SK-N-MC (cell line): ENCODE results near the gene NEGR1.
"Not testable (repeated sequence)": the region's sequence is repeated elsewhere in the genome, so short reads cannot be mapped to it uniquely, and the experiment has no call there.

Source experiments
- DNase-seq: peaks from one replicate; pipeline ENCODE4 v3.0.0-alpha.2; 2011; ENCODE audit warnings: low read depth, low spot score
- H3K27ac ChIP-seq: fragments of 200-600 bp; sonication (generic); 2 replicates; pipeline ENCODE4 v1.5.1; 2016; ENCODE audit warnings: mixed run types
- H3K36me3 ChIP-seq: fragments of 200-600 bp; sonication (generic); 2 replicates; pipeline ENCODE4 v1.6.1; 2017; ENCODE audit warnings: antibody characterized with exemption, low read length, mixed read lengths; ENCODE audit not compliant: insufficient read depth
- H3K4me3 ChIP-seq: fragments of 200-600 bp; sonication (generic); 2 replicates; pipeline ENCODE4 v1.5.1; 2016
- H3K9ac ChIP-seq: fragments of 200-600 bp; sonication (generic); 2 replicates; pipeline ENCODE4 v1.8.0; 2017; ENCODE audit warnings: mixed run types, mixed read lengths; ENCODE audit not compliant: insufficient read length
- H3K9me3 ChIP-seq: fragments of 200-600 bp; sonication (generic); 2 replicates; pipeline ENCODE4 v1.6.1; 2017; ENCODE audit warnings: low read depth, mild to moderate bottlenecking, antibody characterized with exemption, low read length, moderate library complexity, mixed read lengths
- EZH2 ChIP-seq: fragments of 200-600 bp; sonication (generic); IDR thresholded peaks from one replicate; pipeline ENCODE4 v1.6.1; 2017; ENCODE audit warnings: antibody characterized with exemption
- FOXP2 ChIP-seq: optimal IDR thresholded peaks from 2 replicates; pipeline ENCODE3; 2011; ENCODE audit warnings: mild to moderate bottlenecking, moderate library complexity; ENCODE audit not compliant: insufficient read depth; ENCODE audit errors: extremely low read length, control extremely low read depth
- POLR2AphosphoS5 ChIP-seq: IDR thresholded peaks from 2 replicates; pipeline ENCODE4 v1.6.1; 2012; ENCODE audit warnings: mild to moderate bottlenecking, low read depth, low read length, borderline replicate concordance

NEGR1 gene

GRCh38 chr1:71916894-71917293 is 365.4 kb downstream of the NEGR1 start:
- DNase-seq = no peak
- Histone ChIP-seq H3K9me3 (no peaks in the 10 kb centered on the region), H3K27ac (no peak overlapping the region), H3K9ac (no peak overlapping the region), H3K4me3 (no peak overlapping the region), H3K36me3 (no peaks in the 10 kb centered on the region)
- no peak for TF ChIP-seq EZH2
- no peak for TF ChIP-seq POLR2AphosphoS5
- TF ChIP-seq FOXP2 = no peak

GRCh38 chr1:71914626-71915025 is 367.7 kb downstream of the NEGR1 start:
- TF ChIP-seq FOXP2 (no peak), POLR2AphosphoS5 (no peak), EZH2 (no peak)
- Histone ChIP-seq H3K9me3 (no peaks in the 10 kb centered on the region), H3K27ac (no peak overlapping the region), H3K36me3 (no peaks in the 10 kb centered on the region), H3K4me3 (no peak overlapping the region), H3K9ac (no peak overlapping the region)
- DNase-seq = no peak

GRCh38 chr1:71908871-71909390 is 373.4 kb downstream of the NEGR1 start:
- DNase-seq = peak; percentile 79
- no peak for TF ChIP-seq EZH2
- H3K9me3 ChIP-seq = no peaks in the 10 kb centered on the region
- H3K4me3 ChIP-seq = peak overlapping the region; percentile 44
- no peaks in the 10 kb centered on the region for H3K36me3 ChIP-seq
- no peak overlapping the region for H3K9ac ChIP-seq
- H3K27ac ChIP-seq = peak overlapping the region; percentile 70; the same call in 1 of the 2 replicates

GRCh38 chr1:71908303-71908702 is 374.0 kb downstream of the NEGR1 start:
- no peak overlapping the region for H3K9ac ChIP-seq
- DNase-seq = no peak
- no peak for TF ChIP-seq POLR2AphosphoS5
- TF ChIP-seq EZH2 = no peak
- no peak for TF ChIP-seq FOXP2
- no peaks in the 10 kb centered on the region for H3K36me3 ChIP-seq
- H3K27ac ChIP-seq = no peak overlapping the region
- H3K4me3 ChIP-seq = no peak overlapping the region
- H3K9me3 ChIP-seq = no peaks in the 10 kb centered on the region

- no peak for DNase-seq
- no peaks in the 10 kb centered on the region for H3K36me3 ChIP-seq
- no peak overlapping the region for H3K9ac ChIP-seq
- H3K9me3 ChIP-seq = no peaks in the 10 kb centered on the region
- no peak overlapping the region for H3K27ac ChIP-seq
- no peak overlapping the region for H3K4me3 ChIP-seq
- TF ChIP-seq POLR2AphosphoS5 = no peak
- no peak for TF ChIP-seq FOXP2
- no peak for TF ChIP-seq EZH2
Measured at GRCh38 chr1:71899881-71900280, 382.5 kb downstream of the NEGR1 start.

GRCh38 chr1:71888166-71888565 is 394.2 kb downstream of the NEGR1 start:
- not testable (repeated sequence) for H3K9ac ChIP-seq, H3K4me3 ChIP-seq, H3K36me3 ChIP-seq, H3K9me3 ChIP-seq, H3K27ac ChIP-seq, DNase-seq

GRCh38 chr1:71885171-71885570 is 397.2 kb downstream of the NEGR1 start:
- H3K9ac ChIP-seq = no peak overlapping the region
- no peaks in the 10 kb centered on the region for H3K36me3 ChIP-seq
- H3K4me3 ChIP-seq = no peak overlapping the region
- TF ChIP-seq FOXP2 = no peak
- no peak for TF ChIP-seq EZH2
- no peak for TF ChIP-seq POLR2AphosphoS5
- no peak for DNase-seq
- no peaks in the 10 kb centered on the region for H3K9me3 ChIP-seq
- H3K27ac ChIP-seq = no peak overlapping the region

GRCh38 chr1:71882637-71883036 is 399.7 kb downstream of the NEGR1 start:
- no peak overlapping the region for H3K9ac ChIP-seq
- H3K36me3 ChIP-seq = no peaks in the 10 kb centered on the region
- no peak overlapping the region for H3K4me3 ChIP-seq
- TF ChIP-seq FOXP2 (no peak), POLR2AphosphoS5 (no peak), EZH2 (no peak)
- DNase-seq = no peak
- no peaks in the 10 kb centered on the region for H3K9me3 ChIP-seq
- peak overlapping the region; percentile 76; the same call in 1 of the 2 replicates for H3K27ac ChIP-seq

- Histone ChIP-seq H3K4me3 (no peak overlapping the region), H3K9ac (no peak overlapping the region), H3K9me3 (no peaks in the 10 kb centered on the region), H3K36me3 (no peaks in the 10 kb centered on the region), H3K27ac (peak overlapping the region; percentile 76)
- no peak for DNase-seq
- TF ChIP-seq POLR2AphosphoS5 (no peak), EZH2 (no peak), FOXP2 (no peak)
Measured at GRCh38 chr1:71882226-71882625, 400.1 kb downstream of the NEGR1 start.

- Histone ChIP-seq H3K27ac (peak overlapping the region; percentile 76), H3K9me3 (no peaks in the 10 kb centered on the region), H3K9ac (no peak overlapping the region), H3K36me3 (no peaks in the 10 kb centered on the region), H3K4me3 (peak overlapping the region; percentile 29)
- TF ChIP-seq FOXP2 (no peak), EZH2 (no peak)
- peak; percentile 64 for DNase-seq
Measured at GRCh38 chr1:71881611-71882010, 400.7 kb downstream of the NEGR1 start.
